T-cell (primary cell): ENCODE measurements around the gene MYO18B. TPM values are rescaled to one million over a fixed set of nuclear protein-coding genes. Genes with fewer than 3 reads are reported as not detected.

Source experiments
- ATAC-seq, 4 experiments: fragments of 200-7000 bp in 3 of 4; fragments of 150-1000 bp in 1 of 4; cut with Tn5 transposase; replicated peaks in 1 of 4; 1 replicate in 3 of 4; 2 replicates in 1 of 4; pipeline ENCODE4 v1.10.0; 2021; ENCODE audit warnings: moderate library complexity in 3 of 4, mild to moderate bottlenecking in 2 of 4, moderate number of reproducible peaks in 1 of 4
- CTCF ChIA-PET, 2 donors: fragments of 300-600 bp; sonication (Branson Sonifier 250); formaldehyde crosslinking; loops; one replicate each; lab custom pipeline; 2022; ENCODE audit warnings: antibody characterized with exemption in 2 of 2; lab: Charles Lee
- POLR2A ChIA-PET, 2 donors: fragments of 300-600 bp; sonication (Branson Sonifier 250); formaldehyde crosslinking; loops; one replicate each; lab custom pipeline; 2022; ENCODE audit warnings: antibody characterized with exemption in 2 of 2; lab: Charles Lee
- DNase-seq, 35 experiments: peaks; one replicate each; pipeline versions ENCODE4 v3.0.0 to v3.0.0-alpha.2; 2013 to 2023
- H3K27ac ChIP-seq: one replicate; pipeline ENCODE4 v1.5.1; 2013; ENCODE audit warnings: low read length
- H3K27me3 ChIP-seq, 2 experiments: replicated peaks in 1 of 2; 1 replicate in 1 of 2; 2 replicates in 1 of 2; pipeline versions ENCODE4 v1.6.1 to v1.7.0; 2013; ENCODE audit warnings: low read length in 1 of 2, mixed read lengths in 1 of 2; ENCODE audit not compliant: control insufficient read depth in 2 of 2, insufficient read depth in 2 of 2; ENCODE audit errors: extremely low read depth in 1 of 2
- H3K36me3 ChIP-seq, 2 donors: 1 replicate in 1 of 2; 2 replicates in 1 of 2; pipeline versions ENCODE4 v1.6.1 to v1.7.0; 2013; ENCODE audit warnings: low read length in 1 of 2; ENCODE audit not compliant: control insufficient read depth in 2 of 2, insufficient read depth in 1 of 2; ENCODE audit errors: extremely low read depth in 1 of 2
- H3K4me1 ChIP-seq, 2 experiments: 1 replicate in 1 of 2; 2 replicates in 1 of 2; pipeline versions ENCODE4 v1.6.1 to v1.7.0; 2013; ENCODE audit warnings: low read length in 2 of 2, mixed read lengths in 1 of 2; ENCODE audit not compliant: insufficient read depth in 2 of 2, control insufficient read depth in 1 of 2; ENCODE audit errors: extremely low read depth in 1 of 2
- H3K4me3 ChIP-seq, 2 donors: 1 replicate in 1 of 2; 2 replicates in 1 of 2; pipeline versions ENCODE4 v1.5.1 to v1.7.0; 2013; ENCODE audit warnings: mild to moderate bottlenecking in 2 of 2, low read length in 1 of 2, moderate library complexity in 1 of 2; ENCODE audit not compliant: control insufficient read depth in 1 of 2; ENCODE audit errors: extremely low read depth in 1 of 2
- H3K9me3 ChIP-seq: 2 replicates; pipeline ENCODE4 v1.7.0; 2013
- H3K27ac Mint-ChIP-seq, 2 donors: one replicate each; pipeline ENCODE4 v1.8.0; 2020 to 2021; ENCODE audit warnings: mild to moderate bottlenecking in 2 of 2, mixed read lengths in 2 of 2
- H3K27me3 Mint-ChIP-seq, 2 donors: one replicate each; pipeline ENCODE4 v1.8.0; 2021 to 2022; ENCODE audit warnings: mixed read lengths in 2 of 2
- H3K36me3 Mint-ChIP-seq: one replicate; pipeline ENCODE4 v1.8.0; 2021; ENCODE audit warnings: mixed read lengths
- H3K4me1 Mint-ChIP-seq, 3 donors: one replicate each; pipeline ENCODE4 v1.8.0; 2020 to 2022; ENCODE audit warnings: mixed read lengths in 3 of 3, mild to moderate bottlenecking in 1 of 3
- H3K4me3 Mint-ChIP-seq, 3 donors: one replicate each; pipeline ENCODE4 v1.8.0; 2020 to 2022; ENCODE audit warnings: mild to moderate bottlenecking in 3 of 3, mixed read lengths in 3 of 3, moderate library complexity in 3 of 3
- H3K9me3 Mint-ChIP-seq, 3 donors: one replicate each; pipeline ENCODE4 v1.8.0; 2020 to 2022; ENCODE audit warnings: mixed read lengths in 3 of 3
- WGBS: methylation state at CpG from one replicate; pipeline ENCODE4 v1.1.5; 2013; ENCODE audit warnings: missing lambda C conversion rate; ENCODE audit not compliant: insufficient coverage; 5-methylcytosine and 5-hydroxymethylcytosine counted together
- total RNA-seq, 35 experiments: library from RNA in 6 of 35; stranded (reverse) in 6 of 35; fragments of 120-200 nt in 1 of 35; gene quantifications; one replicate each; pipeline versions ENCODE4 v1.2.1 to v1.2.4 and lab custom pipeline; 2013 to 2026

Gene MYO18B
- total RNA-seq, 5 donors from 2014 or later (not counting 1 experiment from before 2014, with no cell fraction given): 0.18 to 0.70 (median 0.26) TPM; not detected in 1

- DNase-seq: no peak
- Mint-ChIP-seq H3K36me3 (no peaks in the 10 kb centered on the region), H3K27ac (no peak overlapping the region), H3K27me3 (peaks cover 4 to 24% of the 10 kb centered on the region in 2 donors), H3K4me1 (no peaks in the 10 kb centered on the region), H3K9me3 (no peaks in the 10 kb centered on the region), H3K4me3 (no peak overlapping the region)
- H3K4me3 ChIP-seq: no peak overlapping the region
- H3K9me3 ChIP-seq: no peaks in the 10 kb centered on the region
- CTCF ChIA-PET: no interaction called here
- H3K27ac ChIP-seq: no peak overlapping the region
- POLR2A ChIA-PET: no interaction called here
- H3K36me3 ChIP-seq: no peaks in the 10 kb centered on the region
- WGBS: 100% methylated on average over 1 of the region's 7 CpGs
- H3K4me1 ChIP-seq: no peaks in the 10 kb centered on the region
- no peak for ATAC-seq
- H3K27me3 ChIP-seq: peaks cover 0 to 10% of the 10 kb centered on the region in 2 experiments
Observed at GRCh38 chr22:25996669-25997068, 254.7 kb downstream of the MYO18B start.

- Histone ChIP-seq H3K27me3 (peaks cover 0 to 5% of the 10 kb centered on the region in 2 experiments), H3K9me3 (no peaks in the 10 kb centered on the region), H3K4me3 (no peak overlapping the region), H3K4me1 (no peaks in the 10 kb centered on the region), H3K36me3 (no peaks in the 10 kb centered on the region), H3K27ac (no peak overlapping the region)
- WGBS: 67% methylated on average over 7 of the region's 11 CpGs
- ChIA-PET CTCF (no interaction called here), POLR2A (no interaction called here)
- Mint-ChIP-seq H3K27ac (no peak overlapping the region), H3K4me1 (no peaks in the 10 kb centered on the region), H3K36me3 (no peaks in the 10 kb centered on the region), H3K4me3 (no peak overlapping the region), H3K9me3 (peaks cover 0 to 3% (median 0%) of the 10 kb centered on the region in 3 donors), H3K27me3 (peaks cover 4 to 31% of the 10 kb centered on the region in 2 donors)
- ATAC-seq (no peak), DNase-seq (no peak)
Observed at GRCh38 chr22:25997886-25998775, 256.1 kb downstream of the MYO18B start.

- H3K27me3 ChIP-seq: peaks cover 2 to 5% of the 10 kb centered on the region in 2 experiments
- H3K27ac ChIP-seq: no peak overlapping the region
- H3K36me3 Mint-ChIP-seq: no peaks in the 10 kb centered on the region
- no peak overlapping the region for H3K4me3 ChIP-seq
- ChIA-PET POLR2A (no interaction called here), CTCF (no interaction called here)
- H3K9me3 Mint-ChIP-seq: peaks cover 7 to 9% (median 7%) of the 10 kb centered on the region in 3 donors
- no peaks in the 10 kb centered on the region for H3K9me3 ChIP-seq
- no peak overlapping the region for H3K4me3 Mint-ChIP-seq
- ATAC-seq: no peak
- H3K36me3 ChIP-seq: no peaks in the 10 kb centered on the region
- no peaks in the 10 kb centered on the region for H3K4me1 Mint-ChIP-seq
- peaks cover 0 to 18% of the 10 kb centered on the region in 2 donors for H3K27me3 Mint-ChIP-seq
- no peaks in the 10 kb centered on the region for H3K4me1 ChIP-seq
- 90% methylated on average over 1 of the region's 2 CpGs for WGBS
- DNase-seq: no peak
- no peak overlapping the region for H3K27ac Mint-ChIP-seq
Observed at GRCh38 chr22:26002456-26002855, 260.5 kb downstream of the MYO18B start.

GRCh38 chr22:26004477-26004876 is 262.5 kb downstream of the MYO18B start:
- ChIA-PET POLR2A (no interaction called here), CTCF (no interaction called here)
- 81% methylated on average over 3 of the region's 4 CpGs for WGBS
- Histone ChIP-seq H3K4me3 (no peak overlapping the region), H3K27ac (no peak overlapping the region), H3K27me3 (peaks cover 2 to 10% of the 10 kb centered on the region in 2 experiments), H3K4me1 (no peaks in the 10 kb centered on the region), H3K36me3 (no peaks in the 10 kb centered on the region), H3K9me3 (no peaks in the 10 kb centered on the region)
- peaks cover 7 to 11% (median 9%) of the 10 kb centered on the region in 3 donors for H3K9me3 Mint-ChIP-seq
- no peaks in the 10 kb centered on the region for H3K4me1 Mint-ChIP-seq
- H3K27me3 Mint-ChIP-seq: peaks cover 0 to 20% of the 10 kb centered on the region in 2 donors
- no peak for DNase-seq
- ATAC-seq: no peak
- H3K4me3 Mint-ChIP-seq: no peak overlapping the region
- H3K27ac Mint-ChIP-seq: no peak overlapping the region
- no peaks in the 10 kb centered on the region for H3K36me3 Mint-ChIP-seq

- Histone ChIP-seq H3K27ac (no peak overlapping the region), H3K4me3 (no peak overlapping the region), H3K36me3 (no peaks in the 10 kb centered on the region), H3K9me3 (no peaks in the 10 kb centered on the region), H3K27me3 (peaks cover 2 to 8% of the 10 kb centered on the region in 2 experiments), H3K4me1 (no peaks in the 10 kb centered on the region)
- H3K9me3 Mint-ChIP-seq: peaks cover 5 to 9% (median 7%) of the 10 kb centered on the region in 3 donors
- ATAC-seq (no peak), DNase-seq (no peak)
- no peak overlapping the region for H3K27ac Mint-ChIP-seq
- H3K27me3 Mint-ChIP-seq: peaks cover 3 to 14% of the 10 kb centered on the region in 2 donors
- ChIA-PET CTCF (no interaction called here), POLR2A (no interaction called here)
- 32% methylated on average over 3 of the region's 7 CpGs for WGBS
- H3K36me3 Mint-ChIP-seq: no peaks in the 10 kb centered on the region
- H3K4me3 Mint-ChIP-seq: no peak overlapping the region
- H3K4me1 Mint-ChIP-seq: no peaks in the 10 kb centered on the region
Observed at GRCh38 chr22:26008587-26008986, 266.6 kb downstream of the MYO18B start.

GRCh38 chr22:26016916-26017315 is 274.9 kb downstream of the MYO18B start:
- Histone ChIP-seq H3K4me3 (no peak overlapping the region), H3K36me3 (no peaks in the 10 kb centered on the region), H3K27me3 (peaks cover 0 to 7% of the 10 kb centered on the region in 2 experiments), H3K4me1 (no peaks in the 10 kb centered on the region), H3K9me3 (no peaks in the 10 kb centered on the region), H3K27ac (no peak overlapping the region)
- Mint-ChIP-seq H3K36me3 (no peaks in the 10 kb centered on the region), H3K9me3 (peaks cover 0 to 8% (median 3%) of the 10 kb centered on the region in 3 donors), H3K4me1 (no peaks in the 10 kb centered on the region), H3K27me3 (peaks cover 2 to 11% of the 10 kb centered on the region in 2 donors), H3K4me3 (no peak overlapping the region), H3K27ac (no peak overlapping the region)
- POLR2A ChIA-PET: no interaction called here
- DNase-seq: no peak
- CTCF ChIA-PET: no interaction called here
- no CpG with 5 or more reads among the region's 1 CpG for WGBS
- ATAC-seq: no peak
